HG03378 (cell line): ENCODE results near the gene XRCC5.
"Not testable (repeated sequence)": the region's sequence is repeated elsewhere in the genome, so short reads cannot be mapped to it uniquely, and the experiment has no call there.

Experiments
- ATAC-seq: cut with Tn5 transposase; IDR thresholded peaks from one replicate; pipeline ENCODE4 v1.9.1; 2021; ENCODE audit warnings: mild to moderate bottlenecking, moderate library complexity; ENCODE audit not compliant: unreplicated experiment

The XRCC5 gene

DNA sequence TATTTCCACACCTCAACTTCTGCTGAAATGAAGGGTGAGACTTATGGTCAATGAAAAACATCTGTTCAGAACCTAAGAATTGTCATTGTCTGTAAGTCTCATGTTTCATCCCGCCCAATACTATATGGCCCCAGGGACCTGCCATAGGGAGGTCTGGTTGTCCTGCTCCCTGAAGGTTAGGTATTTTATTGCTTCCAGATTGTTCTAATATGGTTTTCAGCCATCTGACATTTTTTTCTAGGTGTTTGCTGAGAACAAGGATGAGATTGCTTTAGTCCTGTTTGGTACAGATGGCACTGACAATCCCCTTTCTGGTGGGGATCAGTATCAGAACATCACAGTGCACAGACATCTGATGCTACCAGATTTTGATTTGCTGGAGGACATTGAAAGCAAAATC, 7.3 kb downstream of the XRCC5 start:
- ATAC-seq, result no peak

DNA sequence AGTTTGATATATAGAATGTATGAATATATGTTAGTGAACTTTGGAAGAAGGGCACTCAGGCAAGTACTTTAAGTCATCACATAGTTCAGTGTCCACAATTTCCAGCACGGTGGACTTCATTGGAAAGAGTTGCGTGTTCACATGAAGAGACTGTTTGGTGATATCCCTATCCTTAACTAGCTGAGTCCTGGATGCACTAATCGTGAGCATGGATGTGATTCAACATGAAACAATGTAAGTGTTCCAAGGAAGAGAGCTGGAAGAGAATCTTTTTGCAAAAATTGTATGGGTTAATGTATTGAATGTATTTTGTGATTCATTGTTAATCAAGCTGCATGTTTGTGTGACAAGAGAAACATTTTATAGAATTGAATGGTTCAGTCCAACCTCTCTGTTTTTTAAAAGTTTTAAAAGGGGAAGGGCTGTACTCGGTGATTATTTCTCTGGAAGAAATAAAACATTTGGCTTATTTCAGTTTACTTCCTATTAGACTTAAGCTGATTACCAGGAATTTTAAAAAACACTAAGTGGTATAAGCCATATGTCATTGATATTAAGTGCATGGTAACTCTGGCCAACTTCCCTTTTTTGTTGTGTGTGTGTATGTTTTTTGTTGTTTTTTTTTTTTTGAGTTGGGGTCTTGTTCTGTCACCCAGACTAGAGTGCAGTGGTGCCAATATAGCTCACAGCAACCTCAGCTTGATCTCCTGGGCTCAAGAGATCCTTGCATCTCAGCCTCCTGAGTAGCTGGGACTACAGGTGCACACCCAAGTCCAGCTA, 8.6 kb downstream of the XRCC5 start:
- ATAC-seq, result no peak

GRCh38 chr2:216118474-216118873, 9.3 kb downstream of the XRCC5 start:
- ATAC-seq, result no peak

GRCh38 chr2:216119146-216119545, 10.0 kb downstream of the XRCC5 start:
- ATAC-seq, result no peak

GRCh38 chr2:216119986-216120385, 10.8 kb downstream of the XRCC5 start:
- ATAC-seq, result no peak

GRCh38 chr2:216121255-216121654, 12.1 kb downstream of the XRCC5 start:
- no peak for ATAC-seq

GRCh38 chr2:216126943-216127342, 17.8 kb downstream of the XRCC5 start:
- no peak for ATAC-seq

- no peak for ATAC-seq
Observed at GRCh38 chr2:216130346-216130971, 21.3 kb downstream of the XRCC5 start.

- no peak for ATAC-seq
Observed at GRCh38 chr2:216131175-216131926, 22.2 kb downstream of the XRCC5 start.

DNA sequence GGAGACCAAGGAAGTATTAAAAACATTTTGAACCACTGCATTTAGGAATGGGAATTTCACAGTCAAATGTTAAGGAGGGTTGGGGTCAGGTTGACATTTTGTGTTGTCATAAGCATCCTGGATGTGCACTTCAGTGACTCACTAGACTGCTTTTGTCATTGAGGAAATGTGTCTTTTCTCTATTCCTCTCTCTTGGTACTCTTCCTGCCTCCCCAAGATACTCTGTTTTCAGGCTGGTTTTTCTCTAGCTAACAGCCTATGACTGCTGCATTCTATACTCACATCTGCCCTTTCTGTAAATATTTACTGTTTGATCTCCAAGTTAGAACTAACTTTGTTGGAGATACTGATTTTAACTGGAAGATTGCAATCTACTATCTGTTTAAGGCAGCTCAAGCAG, 23.4 kb downstream of the XRCC5 start:
- no peak for ATAC-seq

- ATAC-seq, result no peak
Observed at GRCh38 chr2:216133397-216133796, 24.2 kb downstream of the XRCC5 start.

GRCh38 chr2:216134958-216135541, 25.9 kb downstream of the XRCC5 start:
- ATAC-seq, result no peak

DNA sequence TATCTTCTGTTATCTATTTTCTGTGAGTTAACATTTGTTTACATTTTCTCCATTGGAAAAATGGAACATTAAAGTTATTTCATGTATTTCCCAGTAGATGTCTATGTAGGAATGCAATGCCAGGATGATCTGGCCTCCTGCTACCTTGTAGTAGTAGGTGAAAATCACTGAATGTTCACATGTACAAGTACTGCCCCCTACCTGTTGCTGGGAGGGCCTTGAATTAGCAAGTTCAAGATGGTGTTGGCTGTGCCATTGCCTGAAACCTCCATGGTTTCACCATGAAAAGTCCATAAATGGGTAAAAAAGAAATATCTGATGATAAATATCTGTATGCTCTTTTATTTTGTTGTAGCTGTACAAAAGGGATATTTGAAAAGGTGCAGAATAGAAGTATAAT, 30.7 kb downstream of the XRCC5 start:
- ATAC-seq, result no peak

DNA sequence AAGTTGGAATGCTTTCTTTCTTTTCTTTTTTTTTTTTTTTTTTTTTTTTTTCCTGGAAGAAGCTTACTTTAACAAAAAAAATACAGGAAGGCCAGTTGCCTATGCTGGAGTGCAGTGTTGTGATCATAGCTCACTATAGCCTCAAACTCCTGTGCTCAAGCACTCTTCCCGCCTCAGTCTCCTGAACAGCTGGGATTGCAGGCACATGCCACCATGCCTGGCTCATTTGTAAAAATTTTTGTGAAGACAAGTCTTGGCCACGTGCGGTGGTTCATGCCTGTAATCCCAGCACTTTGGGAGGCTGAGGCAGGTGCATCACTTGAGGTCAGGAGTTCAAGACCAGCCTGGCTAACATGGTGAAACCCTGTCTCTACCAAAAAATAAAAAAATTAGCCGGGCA, 32.4 kb downstream of the XRCC5 start:
- ATAC-seq, result not testable (repeated sequence)

DNA sequence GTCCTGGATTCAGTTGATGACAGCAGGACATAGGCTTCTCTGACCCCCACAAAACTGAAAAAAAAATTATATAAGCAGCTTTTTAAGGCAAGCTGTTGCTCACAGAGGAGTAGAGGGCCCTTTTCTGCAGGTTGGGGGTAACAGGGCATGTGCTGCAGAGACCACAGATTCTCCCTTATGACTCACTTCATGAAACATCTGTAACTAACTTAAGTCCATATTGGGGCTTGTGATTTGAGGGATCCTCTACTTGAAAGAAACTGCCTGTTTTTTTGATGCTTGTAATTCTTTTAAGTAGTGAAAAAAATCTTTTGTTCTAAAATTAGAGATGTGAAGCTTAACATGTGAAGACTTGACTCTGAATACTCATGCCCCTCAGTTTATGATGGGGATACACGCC, 33.4 kb downstream of the XRCC5 start:
- peak; percentile 98 for ATAC-seq

DNA sequence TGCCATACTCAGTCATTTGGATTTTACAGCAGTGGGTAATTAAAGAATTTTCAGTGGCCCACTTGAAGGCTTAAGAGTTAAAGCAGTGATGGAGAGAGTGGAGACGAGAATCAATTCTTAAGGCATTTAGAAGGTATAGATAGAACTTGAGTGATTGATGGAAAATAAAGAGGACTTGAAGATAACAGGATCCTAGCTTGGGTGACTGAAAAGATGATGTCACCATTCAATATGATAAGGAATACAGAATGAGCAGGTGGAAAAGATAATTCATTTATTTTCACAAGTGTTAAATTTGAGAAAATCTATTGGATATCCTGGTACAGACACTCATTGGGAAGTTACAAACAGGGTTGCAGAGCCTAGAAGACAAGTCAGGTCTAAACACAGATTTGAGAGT, 35.2 kb downstream of the XRCC5 start:
- no peak for ATAC-seq

- no peak for ATAC-seq
Observed at GRCh38 chr2:216144857-216145256, 35.7 kb downstream of the XRCC5 start.

DNA sequence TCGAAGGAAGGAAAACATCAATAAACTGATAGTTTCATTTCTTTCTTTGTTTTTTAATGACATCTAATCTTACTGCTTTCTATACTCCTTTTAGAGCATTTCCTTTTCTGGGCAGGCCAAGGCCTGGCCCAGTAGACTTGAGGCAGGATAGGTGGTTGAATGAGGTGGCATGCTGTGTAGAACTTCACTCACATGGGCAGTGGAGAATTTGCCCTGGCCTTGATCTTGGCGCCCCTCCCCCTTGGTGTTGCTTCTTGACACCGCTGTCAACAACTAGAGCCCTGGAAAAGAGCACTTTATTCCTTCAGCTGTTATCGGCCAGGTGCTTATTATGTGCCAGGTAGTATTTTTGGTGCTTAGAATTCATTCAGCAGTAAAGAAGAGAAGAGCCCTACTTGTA, 37.4 kb downstream of the XRCC5 start:
- no peak for ATAC-seq

- no peak for ATAC-seq
Observed at GRCh38 chr2:216147172-216148131, 38.3 kb downstream of the XRCC5 start.

DNA sequence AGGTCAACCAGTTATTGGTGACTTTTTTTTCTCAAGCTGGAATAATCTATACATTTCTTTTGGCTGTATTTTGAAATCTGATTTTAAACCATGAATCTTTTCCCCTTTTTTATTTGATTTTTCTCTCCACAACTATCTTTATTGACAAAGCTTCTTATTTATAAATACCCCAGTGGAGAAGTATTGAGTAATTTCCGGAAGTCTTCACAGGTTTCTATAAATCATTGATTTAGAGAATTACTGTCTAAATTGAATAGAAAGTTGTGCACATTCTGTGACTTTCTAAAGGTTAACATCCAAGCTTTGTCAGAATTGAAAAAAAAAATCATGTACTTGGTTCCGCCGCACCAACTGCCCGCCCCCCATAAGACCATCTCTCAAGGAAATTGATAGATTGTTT, 39.8 kb downstream of the XRCC5 start:
- no peak for ATAC-seq
